Dedifferentiated amniotic fluid mesenchymal stem cell (primary cell): Measurements from ENCODE around the gene SLC35F3.
"Not testable (repeated sequence)": the region's sequence is repeated elsewhere in the genome, so short reads cannot be mapped to it uniquely, and the experiment has no call there.

Experiments
- DNase-seq: peaks from one replicate; pipeline ENCODE4 v3.0.0-alpha.2; 2016; ENCODE audit errors: extremely low spot score

SLC35F3 gene

DNA sequence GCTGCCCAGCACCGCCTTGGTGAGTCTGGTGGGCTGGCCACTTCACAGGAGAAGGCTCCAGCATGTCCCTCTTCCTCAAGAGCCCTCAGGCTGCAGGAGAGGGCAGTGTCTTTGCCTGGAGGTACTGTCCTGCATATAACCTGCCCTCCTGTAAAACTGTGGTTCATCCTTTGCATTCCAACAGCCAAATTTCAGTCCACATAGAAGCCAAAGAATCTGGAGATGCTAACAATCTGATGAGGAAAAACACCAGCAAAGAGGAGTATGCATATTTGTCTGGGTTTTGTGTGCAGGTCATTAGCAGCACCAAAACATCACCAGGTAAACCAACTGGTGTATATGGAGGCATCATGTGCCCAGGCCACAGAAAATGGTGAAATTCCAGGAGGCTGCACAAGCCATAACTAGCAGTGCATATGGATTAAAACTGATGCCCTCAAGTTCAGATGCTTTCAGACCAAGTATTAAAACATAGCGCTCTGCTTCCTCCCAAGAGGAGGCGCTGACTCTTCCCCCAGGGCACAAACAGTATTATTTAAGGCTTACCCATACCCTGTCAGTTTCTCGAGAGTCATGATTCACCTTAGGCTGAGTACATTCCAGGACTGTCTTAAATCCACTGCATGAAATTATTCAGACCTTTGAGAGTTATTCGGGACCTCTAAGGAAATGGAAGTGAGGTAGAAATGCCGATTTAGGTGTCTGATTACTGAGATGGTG lies 318.2 kb downstream of the SLC35F3 start:
- no peak for DNase-seq

DNA sequence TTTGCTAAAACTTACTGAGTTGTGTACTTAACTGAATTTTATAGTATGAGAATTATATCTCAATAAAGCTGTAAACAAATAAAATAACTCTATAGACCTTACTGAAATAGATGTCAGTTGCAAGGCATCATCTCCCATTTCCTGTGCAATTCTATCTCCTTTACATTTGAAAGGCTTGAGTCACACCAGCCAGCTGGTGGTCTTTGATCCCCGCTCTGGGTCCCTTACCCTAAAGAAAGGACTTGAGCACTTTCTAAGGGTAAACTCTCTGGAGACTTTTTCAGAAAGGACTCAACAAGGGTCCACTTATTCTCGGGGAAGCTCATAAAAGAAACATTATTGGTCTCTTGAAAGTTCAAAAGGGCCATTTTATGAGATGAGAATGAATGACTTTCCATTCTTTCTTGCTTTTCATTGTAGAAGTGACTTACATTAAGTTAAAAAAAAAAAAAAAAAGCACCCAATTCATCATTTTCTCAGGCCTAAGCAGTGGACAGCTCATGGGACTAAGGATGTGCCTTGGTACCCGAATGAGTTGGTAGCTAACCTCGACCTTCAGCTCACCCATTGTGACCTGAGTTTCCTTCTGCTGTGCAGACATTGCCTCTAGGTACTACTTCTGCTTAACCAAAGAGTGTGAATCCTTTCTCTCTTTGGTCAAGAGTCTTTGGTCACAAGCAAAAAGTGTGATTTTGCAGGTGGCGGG lies 321.8 kb downstream of the SLC35F3 start:
- no peak for DNase-seq

DNA sequence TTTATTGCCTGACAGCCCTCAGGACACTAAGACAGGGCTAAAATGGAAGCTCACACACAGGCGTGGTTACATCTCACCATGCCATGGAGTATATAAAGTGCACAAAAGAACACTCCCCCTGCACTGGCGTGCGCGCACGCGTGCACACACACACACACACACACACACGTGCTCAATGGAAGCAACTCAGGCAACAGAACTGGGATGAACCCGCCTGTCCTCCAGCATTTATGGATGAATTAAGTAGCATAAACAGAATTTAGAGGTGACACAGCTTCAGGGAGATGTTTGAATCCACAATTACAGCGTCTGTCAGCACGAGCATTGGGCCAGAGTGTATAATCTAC lies 322.3 kb downstream of the SLC35F3 start:
- DNase-seq, result no peak

DNA sequence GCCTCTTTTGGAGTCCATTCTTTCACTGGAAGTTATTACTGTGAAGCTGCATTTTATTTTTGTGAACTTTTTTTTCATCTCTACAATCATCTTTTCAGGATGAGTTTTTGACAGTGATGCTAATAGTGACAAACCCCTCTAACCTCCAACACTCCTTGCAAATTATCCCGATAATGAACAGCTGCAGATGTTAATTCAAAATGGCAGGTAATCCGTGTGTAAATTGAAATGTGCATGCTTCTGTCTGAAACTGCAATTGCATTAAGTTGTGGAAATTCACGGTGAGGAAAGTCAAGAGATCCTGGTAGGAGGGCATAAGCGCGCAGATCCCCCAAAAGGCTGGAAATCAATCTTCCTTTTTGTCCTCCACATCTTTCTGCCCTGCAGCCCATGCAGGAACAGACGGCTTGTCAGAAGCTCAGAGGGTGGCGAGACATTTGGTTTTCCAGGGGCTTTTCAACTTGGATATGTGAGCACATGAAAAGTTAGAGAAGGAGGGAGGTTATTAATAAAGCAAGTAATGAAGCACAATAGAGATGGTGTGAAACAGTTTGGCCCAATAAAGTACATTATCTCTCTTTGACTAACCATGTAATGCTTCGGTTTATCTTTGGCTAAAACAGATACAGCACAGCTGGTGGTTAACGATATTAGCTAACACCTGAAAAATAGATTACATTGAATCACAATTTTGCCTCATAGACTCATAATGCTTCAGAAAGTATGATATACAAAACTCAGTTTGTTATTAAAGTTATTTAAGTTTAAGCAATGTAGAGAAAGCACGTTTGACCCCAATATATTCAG lies 325.3 kb downstream of the SLC35F3 start:
- no peak for DNase-seq

DNA sequence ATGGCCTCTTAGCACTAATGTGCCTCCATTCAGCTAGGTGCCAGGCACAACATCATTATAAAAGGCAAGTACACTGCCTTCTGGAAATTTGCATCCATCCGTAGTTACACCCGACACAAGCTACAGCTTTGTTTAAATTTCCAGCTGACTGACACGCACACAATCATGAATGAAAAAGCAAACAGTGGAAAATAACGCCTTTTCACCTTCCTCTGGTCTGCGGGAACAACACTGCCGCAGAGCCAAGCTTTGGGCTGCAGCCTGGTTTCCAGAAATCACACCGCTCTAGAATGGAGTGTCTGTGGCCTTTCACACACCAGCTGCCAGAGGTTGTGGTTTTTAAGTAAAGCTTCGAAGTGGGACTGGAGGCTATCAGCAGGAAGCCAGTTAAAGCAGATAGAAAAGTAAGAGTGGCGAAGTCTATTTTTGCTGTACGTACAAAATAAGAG lies 326.0 kb downstream of the SLC35F3 start:
- DNase-seq, result no peak

DNA sequence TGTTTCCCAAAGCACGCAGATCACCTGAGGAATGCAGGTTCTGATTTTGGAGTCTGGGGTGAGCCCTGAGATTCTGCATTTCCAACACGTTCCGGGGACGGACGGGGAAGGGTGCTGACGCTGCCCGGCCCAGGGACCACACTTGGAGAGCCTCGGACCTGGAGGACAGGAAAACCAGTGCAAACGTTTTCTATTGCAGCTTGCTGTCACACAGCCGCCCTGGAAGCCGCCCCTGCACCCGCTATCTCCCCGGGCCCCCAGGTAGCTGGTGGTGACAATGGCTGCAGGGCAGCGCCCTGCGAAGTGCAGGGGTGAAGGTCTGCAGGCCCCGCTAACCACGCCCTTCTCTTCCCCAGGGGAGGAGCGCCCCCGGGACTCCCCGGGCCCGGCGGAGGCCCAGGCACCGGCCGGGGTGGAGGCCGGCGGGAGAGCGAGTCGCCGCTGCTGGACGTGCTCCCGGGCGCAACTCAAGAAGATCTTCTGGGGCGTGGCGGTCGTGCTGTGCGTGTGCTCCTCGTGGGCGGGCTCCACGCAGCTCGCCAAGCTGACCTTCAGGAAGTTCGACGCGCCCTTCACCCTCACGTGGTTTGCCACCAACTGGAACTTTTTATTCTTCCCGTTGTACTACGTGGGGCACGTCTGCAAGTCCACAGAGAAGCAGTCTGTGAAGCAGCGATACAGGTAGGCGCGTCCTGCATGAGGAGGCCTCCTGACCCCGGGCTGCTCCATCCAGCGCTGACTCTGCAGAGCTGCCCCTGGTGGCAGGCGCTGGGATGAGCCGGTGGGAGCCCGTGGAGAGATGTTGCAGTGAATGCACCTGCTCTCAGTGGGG lies 326.8 kb downstream of the SLC35F3 start:
- no peak for DNase-seq

DNA sequence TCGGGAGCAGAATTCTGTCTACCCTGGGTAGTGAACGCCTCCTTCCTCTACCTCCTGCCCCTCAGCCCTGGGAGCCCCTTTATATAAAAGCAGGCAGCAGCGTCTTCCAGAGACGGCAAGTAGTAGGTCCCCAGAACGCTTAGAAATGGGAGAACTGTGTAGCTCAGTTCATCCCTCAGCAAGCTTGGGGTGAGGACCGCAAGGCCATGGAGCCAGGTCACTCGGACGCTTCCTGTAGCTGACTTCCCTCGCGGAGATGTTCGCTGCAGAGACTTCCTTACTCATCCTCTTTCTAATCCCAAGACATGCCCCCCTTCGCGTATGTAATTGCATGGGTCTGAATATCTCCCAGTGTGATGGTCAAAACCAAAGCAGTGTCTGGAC lies 327.4 kb downstream of the SLC35F3 start:
- DNase-seq, result no peak

DNA sequence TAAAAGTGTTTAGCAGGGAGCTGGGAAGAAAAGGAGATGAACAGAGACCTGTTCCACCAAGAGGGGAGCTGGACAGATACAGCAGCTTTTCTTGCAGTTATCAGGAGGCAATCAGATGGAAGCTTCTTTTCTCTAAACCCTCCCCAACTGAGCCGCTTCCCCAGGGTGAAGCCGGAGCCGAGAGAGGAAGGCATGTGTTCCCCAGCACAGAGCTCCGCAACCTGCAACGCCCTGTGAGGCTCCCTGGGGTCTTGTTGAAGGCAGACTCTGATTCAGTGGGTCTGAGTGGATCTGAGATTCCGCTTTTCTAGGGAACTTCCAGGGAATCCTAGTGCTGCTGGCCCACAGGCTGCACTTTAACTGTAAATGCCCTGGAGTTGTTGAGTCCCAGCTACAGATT lies 329.7 kb downstream of the SLC35F3 start:
- DNase-seq, result no peak

DNA sequence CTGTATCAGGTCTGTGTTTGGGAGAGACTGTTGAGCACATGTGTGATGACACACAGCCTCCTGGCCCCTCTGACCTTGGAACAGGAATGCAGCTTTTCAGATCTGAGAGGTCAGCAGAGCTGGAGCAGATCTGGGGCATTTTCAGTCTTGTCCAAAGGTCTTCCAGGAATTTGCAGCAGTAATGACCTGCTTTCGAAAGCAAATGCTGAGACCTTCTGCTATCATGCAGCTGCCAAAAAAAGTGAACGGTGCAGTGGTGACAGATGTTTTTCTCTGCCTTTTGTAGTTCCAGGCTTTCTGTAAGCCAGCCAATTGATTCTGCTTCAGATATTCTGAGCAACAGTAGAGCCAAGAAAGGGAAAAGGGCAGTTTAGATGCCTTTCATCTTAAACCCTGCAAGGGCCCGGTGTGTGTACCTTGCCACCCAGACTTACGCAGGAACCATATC lies 331.0 kb downstream of the SLC35F3 start:
- no peak for DNase-seq

DNA sequence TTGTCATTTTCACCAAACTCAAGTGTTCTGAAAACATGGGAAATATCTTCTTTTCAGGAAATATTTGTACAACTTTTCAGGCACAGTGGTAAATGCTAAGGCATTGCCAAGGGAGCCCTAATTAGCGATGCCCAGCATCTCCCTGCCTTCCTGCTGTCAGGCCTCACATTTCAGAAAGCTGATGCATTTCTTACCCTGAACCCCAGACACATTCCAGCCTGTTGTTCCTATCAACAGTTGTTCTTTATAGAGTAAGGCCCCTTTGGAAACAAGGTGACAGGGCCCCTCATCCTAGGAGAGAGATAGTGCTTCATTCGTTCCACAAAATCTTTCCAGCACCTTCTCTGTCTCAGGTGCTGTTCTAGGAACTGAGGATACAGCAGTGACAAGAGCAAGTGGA lies 332.9 kb downstream of the SLC35F3 start:
- DNase-seq, result no peak

DNA sequence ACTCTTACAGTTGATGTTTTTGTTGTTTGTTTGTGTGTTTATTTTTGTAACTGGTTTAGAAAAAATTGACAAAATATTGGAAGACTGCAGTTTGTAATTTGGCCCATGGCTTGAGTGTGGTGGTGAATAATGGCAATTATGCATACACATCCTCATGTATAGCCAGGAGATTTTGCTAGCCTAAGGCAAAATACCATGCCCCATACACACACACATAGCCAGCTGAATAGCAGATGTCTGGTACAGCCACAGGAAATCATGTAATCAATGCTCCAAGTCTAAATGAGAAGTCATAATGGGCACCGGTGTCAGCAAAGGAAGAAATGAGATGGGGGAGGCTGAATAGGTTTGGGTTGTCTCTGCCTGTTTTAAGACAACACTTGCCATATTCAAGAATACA lies 333.6 kb downstream of the SLC35F3 start:
- DNase-seq, result no peak

DNA sequence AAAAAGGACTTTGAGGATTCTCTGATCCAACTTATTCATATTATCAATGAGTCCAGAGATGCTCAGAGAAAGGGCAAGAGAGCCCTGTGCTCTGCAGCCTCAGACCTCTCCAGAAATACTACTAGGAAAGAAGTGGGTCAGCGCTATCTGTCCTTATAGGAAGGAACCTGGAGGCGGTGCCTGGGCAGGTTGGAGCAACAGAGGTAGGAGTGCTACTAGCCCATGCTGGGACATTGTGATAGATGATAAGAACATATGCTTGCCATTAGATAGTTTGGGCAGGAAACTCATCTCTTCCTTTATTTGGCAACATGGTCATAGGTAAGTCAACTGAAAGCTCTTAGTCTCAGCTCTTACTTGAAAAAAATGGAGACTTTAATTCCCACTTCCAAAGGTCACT lies 335.0 kb downstream of the SLC35F3 start:
- no peak for DNase-seq

DNA sequence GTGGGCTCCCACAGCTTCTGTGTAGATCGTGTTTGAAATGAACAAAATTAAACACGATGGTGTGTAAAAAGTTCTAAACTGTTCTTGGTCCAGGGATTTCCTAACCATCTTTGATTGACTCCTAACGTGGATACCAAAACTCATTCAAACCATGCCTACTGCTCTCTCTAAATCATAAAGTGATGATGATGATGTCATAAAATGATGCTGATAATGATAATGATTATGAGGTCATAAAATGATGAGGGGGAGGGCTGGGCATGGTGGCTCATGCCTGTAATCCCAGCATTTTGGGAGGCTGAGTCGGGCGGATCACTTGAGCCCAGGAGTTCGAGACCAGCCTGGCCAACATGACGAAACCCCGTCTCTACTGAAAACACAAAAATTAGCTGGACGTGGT lies 335.5 kb downstream of the SLC35F3 start:
- no peak for DNase-seq

DNA sequence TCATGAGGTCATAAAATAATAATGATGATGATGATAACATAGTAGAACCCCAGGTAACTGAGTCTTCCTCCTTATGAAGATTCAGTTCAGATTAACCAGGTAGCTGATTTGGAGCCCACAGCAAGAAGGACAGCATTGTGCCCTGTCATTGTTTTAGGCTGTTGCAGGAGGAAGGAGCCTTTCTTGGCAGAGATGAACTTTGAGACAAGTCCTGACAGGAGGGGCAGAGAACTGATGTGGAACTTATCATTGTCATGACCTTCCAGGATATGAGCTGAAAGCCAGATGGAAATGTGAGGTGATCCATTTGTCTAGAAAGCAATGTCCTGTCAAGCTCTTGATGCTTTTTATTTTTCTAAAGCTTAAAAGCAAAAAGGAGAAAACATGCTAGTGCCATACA lies 336.2 kb downstream of the SLC35F3 start:
- DNase-seq, result no peak

DNA sequence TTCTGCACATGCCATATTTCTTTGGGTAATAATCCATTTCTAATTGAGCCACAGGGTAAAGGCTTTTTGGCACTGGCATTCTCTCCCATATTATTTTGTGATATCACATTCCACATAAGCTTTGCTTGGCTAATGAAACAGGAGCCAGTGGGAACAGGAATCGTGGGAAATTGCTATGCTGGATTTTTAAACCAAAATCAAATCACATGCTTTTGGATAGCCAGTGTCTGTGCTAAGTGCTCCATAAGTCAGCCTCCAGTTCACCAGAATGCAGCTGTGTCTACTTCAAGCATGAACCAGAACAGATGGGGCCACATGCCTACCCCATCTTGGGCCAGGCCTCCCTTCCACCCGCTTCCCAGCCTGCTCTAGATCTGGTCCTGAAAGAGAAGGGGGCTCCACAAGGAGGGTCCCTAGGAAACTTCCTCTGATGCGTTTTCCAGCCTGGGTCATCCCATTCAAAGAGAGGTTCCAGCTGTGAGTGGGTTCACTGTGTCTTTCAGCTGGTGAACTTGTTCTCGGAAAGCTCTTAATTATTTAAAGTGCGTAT lies 337.5 kb downstream of the SLC35F3 start:
- no peak for DNase-seq

DNA sequence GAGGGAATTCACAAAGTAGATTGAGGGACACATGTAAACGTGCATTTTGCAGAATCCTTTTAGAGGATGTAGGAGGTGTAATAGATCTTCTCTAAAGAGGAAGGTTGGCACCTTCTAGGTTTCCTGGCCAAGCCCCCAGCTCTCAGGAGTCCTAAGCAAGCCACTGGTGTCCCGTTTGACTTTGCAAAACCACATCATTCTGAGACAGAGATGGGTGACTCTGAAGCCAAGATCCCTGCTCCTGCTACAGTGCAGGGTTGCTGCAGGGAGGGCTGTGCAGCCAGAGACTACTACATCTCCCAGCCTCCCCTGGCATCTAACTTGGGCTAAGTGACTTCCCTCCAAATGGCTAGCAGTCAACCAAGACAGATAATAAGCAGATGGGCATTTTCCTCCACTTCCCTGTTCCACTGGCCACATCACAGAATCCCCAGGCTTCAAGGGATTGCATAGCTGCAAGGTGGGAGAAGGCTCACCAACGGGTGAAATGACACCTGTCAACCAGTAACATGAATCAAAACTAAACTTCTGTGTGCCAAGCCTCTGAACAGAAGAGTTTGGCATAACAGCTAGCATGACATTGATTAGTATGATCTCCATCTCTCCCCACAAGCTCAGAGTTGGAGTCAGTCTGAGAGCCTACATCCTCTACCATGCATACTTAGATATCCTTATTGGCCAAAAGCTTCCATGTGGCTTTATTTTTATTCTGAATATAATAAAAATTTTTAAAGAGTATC lies 339.2 kb downstream of the SLC35F3 start:
- no peak for DNase-seq

DNA sequence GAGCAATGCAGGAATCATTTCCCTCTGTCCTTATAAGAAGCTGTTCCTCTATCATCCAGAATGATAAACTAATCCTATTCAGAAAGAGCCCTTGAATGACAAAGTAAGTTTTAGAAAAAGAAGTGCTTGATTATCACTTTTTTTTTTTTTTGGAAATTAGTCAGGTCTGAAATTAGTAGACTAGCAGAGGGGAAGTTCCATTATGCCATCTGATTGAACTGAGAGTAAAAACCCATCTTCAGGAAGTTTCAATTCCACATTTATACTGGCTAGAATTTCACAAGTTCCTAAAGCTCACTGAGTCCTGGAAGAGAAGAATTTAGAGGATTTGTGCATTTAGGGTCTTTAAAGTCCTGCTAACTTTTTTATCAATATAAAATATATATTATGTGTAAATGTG lies 340.0 kb downstream of the SLC35F3 start:
- no peak for DNase-seq

DNA sequence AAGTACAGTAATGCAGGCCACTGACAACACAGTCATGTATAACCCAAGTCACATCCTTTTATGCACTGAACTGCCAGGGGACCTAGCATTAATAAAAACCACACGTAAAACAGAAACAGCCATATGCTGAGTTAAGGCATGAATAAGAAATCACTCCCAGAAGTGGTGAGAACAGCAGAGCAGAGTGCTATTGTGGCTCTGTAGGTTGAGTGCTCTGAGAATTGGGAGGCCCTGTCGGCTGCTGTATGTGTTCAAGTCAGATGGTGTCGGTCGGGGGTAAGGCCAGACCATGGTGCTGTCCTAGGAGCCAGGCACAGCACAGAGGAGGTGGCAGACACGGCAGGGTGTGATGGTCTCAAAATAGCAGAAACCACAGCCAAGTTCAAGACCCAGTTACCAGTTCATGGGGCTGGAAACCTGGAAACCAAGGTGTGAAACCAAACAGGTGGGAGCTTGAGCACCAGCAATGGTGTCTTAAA lies 342.2 kb downstream of the SLC35F3 start:
- no peak for DNase-seq

DNA sequence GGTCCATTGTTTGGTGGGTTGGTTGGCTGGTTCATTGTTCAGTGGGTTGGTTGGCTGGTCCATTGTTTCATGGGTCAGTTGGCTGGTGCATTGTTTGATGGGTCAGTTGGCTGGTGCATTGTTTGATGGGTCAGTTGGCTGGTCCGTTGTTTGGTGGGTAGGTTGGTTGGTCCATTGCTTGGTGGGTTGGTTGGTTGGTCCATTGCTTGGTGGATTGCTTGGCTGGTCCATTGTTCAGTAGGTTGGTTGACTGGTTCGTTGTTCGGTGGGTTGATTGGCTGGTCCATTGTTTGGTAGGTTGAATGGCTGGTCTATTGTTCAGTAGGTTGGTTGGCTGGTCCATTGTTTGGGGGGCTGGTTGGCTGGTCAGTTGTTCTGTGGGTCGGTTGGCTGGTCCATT lies 343.3 kb downstream of the SLC35F3 start:
- not testable (repeated sequence) for DNase-seq

DNA sequence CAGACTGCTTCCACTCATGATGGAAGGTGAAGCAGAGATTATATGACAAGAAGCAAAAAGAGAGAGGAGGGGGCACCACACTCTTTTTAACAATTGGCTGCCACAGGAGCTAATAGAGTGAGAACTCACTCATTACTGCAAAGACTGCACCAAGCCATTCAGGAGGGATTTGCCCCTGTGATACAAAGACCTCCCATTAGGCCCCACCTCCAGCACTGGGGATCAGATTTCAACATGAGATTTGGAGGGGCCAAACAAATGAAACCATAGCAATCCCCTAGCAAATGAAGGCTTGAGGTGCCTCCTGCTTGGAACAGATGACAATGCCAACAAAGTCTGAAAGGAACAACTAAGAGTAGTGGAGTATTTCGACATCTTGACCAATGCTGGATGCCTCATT lies 346.3 kb downstream of the SLC35F3 start:
- no peak for DNase-seq

DNA sequence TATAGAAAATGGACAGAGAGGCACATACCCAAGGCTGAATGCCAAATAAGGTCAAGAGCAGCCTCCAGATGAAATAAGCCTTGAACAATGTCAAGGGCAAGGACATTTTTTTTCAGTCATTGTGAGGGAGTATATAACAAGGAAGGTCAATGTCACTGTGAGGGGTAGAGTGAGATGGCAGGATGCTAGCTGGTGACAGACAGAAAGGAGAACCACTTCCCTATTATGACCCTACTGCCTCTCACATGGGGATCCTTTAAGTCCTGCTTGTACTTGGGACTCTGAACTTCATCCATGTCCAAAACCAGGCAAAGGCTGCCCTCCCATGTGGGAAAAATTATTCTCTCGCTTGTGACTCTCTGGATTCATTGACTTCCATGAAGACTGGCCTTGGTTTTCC lies 349.3 kb downstream of the SLC35F3 start:
- DNase-seq, result no peak
